Measurements from ENCODE around the gene ADCK1. TPM values are rescaled to one million over a fixed set of nuclear protein-coding genes. Genes with fewer than 3 reads are reported as not detected.
A peak's percentile ranks its signal among the peaks of the same experiment; 100 is the strongest.

ADCK1 gene
- total RNA-seq, 1 donor from 2014 or later: 4.5 TPM

GRCh38 chr14:77864085-77864484 lies 64.2 kb downstream of the ADCK1 start:
- no peak for FAIRE-seq
- no peak for DNase-seq (ENCODE audit: low read depth)
- Histone ChIP-seq H3K27me3 (ENCODE audit: control insufficient read depth, insufficient read depth, low read length) (no peaks in the 10 kb centered on the region), H3K4me3 (ENCODE audit: low read depth, low read length) (no peak overlapping the region), H3K36me3 (ENCODE audit: control insufficient read depth, insufficient read depth, low read length) (no peaks in the 10 kb centered on the region)
- TF ChIP-seq CTCF (IDR thresholded peaks at IDR 0.05; ENCODE audit: insufficient read depth, low read length, severe bottlenecking): no peak

- H3K27me3 ChIP-seq (ENCODE audit: control insufficient read depth, insufficient read depth, low read length): no peaks in the 10 kb centered on the region
- no peak for DNase-seq (ENCODE audit: low read depth)
- no peak overlapping the region for H3K4me3 ChIP-seq (ENCODE audit: low read depth, low read length)
- no peaks in the 10 kb centered on the region for H3K36me3 ChIP-seq (ENCODE audit: control insufficient read depth, insufficient read depth, low read length)
- FAIRE-seq: no peak
- no peak for TF ChIP-seq CTCF (IDR thresholded peaks at IDR 0.05; ENCODE audit: insufficient read depth, low read length, severe bottlenecking)
Measured at GRCh38 chr14:77864580-77864979, 64.7 kb downstream of the ADCK1 start.

- Histone ChIP-seq H3K27me3 (ENCODE audit: control insufficient read depth, insufficient read depth, low read length) (no peaks in the 10 kb centered on the region), H3K36me3 (ENCODE audit: control insufficient read depth, insufficient read depth, low read length) (no peaks in the 10 kb centered on the region), H3K4me3 (ENCODE audit: low read depth, low read length) (no peak overlapping the region)
- no peak for DNase-seq (ENCODE audit: low read depth)
- FAIRE-seq: no peak
- no peak for TF ChIP-seq CTCF (IDR thresholded peaks at IDR 0.05; ENCODE audit: insufficient read depth, low read length, severe bottlenecking)
Measured at GRCh38 chr14:77865455-77865854, 65.5 kb downstream of the ADCK1 start.

GRCh38 chr14:77866932-77867331 lies 67.0 kb downstream of the ADCK1 start:
- FAIRE-seq (no peak), DNase-seq (ENCODE audit: low read depth) (no peak)
- no peaks in the 10 kb centered on the region for H3K36me3 ChIP-seq (ENCODE audit: control insufficient read depth, insufficient read depth, low read length)
- no peak for TF ChIP-seq CTCF (IDR thresholded peaks at IDR 0.05; ENCODE audit: insufficient read depth, low read length, severe bottlenecking)
- H3K27me3 ChIP-seq (ENCODE audit: control insufficient read depth, insufficient read depth, low read length): no peaks in the 10 kb centered on the region
- H3K4me3 ChIP-seq (ENCODE audit: low read depth, low read length): no peak overlapping the region

- no peaks in the 10 kb centered on the region for H3K36me3 ChIP-seq (ENCODE audit: control insufficient read depth, insufficient read depth, low read length)
- no peak for TF ChIP-seq CTCF (IDR thresholded peaks at IDR 0.05; ENCODE audit: insufficient read depth, low read length, severe bottlenecking)
- H3K27me3 ChIP-seq (ENCODE audit: control insufficient read depth, insufficient read depth, low read length): no peaks in the 10 kb centered on the region
- peak; percentile 52 for FAIRE-seq
- no peak overlapping the region for H3K4me3 ChIP-seq (ENCODE audit: low read depth, low read length)
- no peak for DNase-seq (ENCODE audit: low read depth)
Measured at GRCh38 chr14:77867476-77867875, 67.6 kb downstream of the ADCK1 start.

- no peak for FAIRE-seq
- no peak for TF ChIP-seq CTCF (IDR thresholded peaks at IDR 0.05; ENCODE audit: insufficient read depth, low read length, severe bottlenecking)
- DNase-seq (ENCODE audit: low read depth): no peak
- Histone ChIP-seq H3K36me3 (ENCODE audit: control insufficient read depth, insufficient read depth, low read length) (no peaks in the 10 kb centered on the region), H3K27me3 (ENCODE audit: control insufficient read depth, insufficient read depth, low read length) (no peaks in the 10 kb centered on the region), H3K4me3 (ENCODE audit: low read depth, low read length) (no peak overlapping the region)
Measured at GRCh38 chr14:77868552-77869285, 68.8 kb downstream of the ADCK1 start.

All from bronchial epithelial cell (primary cell).